ENCODE results near the gene LARP4.

Gene LARP4

DNA sequence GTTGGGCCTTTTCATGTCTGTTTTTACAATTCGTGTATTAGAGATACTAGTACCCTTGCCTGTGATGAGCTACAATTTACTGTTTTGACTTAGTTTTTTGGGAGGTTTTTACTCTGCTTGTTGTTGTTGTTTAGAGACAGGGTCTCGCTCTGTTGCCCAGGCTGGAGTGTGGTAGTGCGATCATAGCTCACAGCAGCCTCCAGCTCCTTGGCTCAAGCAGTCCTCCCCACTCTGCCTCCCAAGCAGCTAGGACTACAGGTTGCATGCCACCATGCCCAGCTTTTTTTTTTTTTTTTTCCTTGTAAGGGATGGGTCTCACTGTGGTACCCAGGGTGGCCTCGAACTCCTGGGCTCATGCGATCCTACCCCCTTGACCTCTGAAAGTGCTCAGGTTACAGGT is 52.1 kb downstream of the LARP4 start:
- DNase-seq (ENCODE audit: extremely low read depth, low read depth): no peak
- TF ChIP-seq, protein P1, sequence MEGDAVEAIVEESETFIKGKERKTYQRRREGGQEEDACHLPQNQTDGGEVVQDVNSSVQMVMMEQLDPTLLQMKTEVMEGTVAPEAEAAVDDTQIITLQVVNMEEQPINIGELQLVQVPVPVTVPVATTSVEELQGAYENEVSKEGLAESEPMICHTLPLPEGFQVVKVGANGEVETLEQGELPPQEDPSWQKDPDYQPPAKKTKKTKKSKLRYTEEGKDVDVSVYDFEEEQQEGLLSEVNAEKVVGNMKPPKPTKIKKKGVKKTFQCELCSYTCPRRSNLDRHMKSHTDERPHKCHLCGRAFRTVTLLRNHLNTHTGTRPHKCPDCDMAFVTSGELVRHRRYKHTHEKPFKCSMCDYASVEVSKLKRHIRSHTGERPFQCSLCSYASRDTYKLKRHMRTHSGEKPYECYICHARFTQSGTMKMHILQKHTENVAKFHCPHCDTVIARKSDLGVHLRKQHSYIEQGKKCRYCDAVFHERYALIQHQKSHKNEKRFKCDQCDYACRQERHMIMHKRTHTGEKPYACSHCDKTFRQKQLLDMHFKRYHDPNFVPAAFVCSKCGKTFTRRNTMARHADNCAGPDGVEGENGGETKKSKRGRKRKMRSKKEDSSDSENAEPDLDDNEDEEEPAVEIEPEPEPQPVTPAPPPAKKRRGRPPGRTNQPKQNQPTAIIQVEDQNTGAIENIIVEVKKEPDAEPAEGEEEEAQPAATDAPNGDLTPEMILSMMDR (IDR thresholded peaks at IDR 0.05; ENCODE audit: low read depth, low read length): no peak

DNA sequence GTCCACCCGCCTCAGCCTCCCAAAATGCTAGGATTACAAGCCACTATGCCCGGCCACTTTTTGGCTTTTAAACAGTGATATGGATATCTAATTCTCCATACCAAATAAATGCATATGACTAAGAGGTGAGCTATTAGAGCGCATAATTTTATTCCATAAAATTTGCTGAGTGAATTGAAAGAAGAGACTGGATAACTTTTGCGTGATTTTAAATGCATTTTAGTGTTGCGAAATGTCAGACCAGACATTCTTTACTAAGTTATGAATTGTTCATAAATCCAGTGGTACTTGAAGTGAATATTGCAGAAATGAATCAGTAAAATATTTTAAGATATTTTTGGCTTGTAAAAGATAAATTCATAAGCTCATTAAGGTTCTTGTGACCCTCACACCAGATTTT is 53.2 kb downstream of the LARP4 start:
- no peak for DNase-seq (ENCODE audit: extremely low read depth, low read depth)
- TF ChIP-seq, protein P1 (IDR thresholded peaks at IDR 0.05; ENCODE audit: low read depth, low read length): no peak

DNA sequence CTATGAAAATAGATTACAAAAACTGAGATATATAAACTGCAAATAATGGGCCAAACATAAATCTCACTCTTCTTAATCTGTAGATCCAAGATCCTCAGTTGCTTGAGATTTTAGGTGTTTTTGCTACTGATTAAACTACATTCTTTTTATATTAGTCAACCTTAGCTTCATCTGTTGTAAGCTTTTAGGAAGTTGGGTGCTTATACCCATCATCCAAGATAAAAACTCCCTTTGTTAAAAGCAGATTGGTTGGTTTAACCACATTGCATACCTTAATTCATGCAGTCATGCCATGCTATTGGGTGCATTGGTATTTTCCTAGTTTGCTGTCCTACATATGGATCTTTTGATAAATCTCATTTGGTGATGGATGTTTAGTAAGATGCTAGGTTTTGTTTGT is 57.9 kb downstream of the LARP4 start:
- TF ChIP-seq, protein P1 (IDR thresholded peaks at IDR 0.05; ENCODE audit: low read depth, low read length): no peak
- DNase-seq (ENCODE audit: extremely low read depth, low read depth): no peak

DNA sequence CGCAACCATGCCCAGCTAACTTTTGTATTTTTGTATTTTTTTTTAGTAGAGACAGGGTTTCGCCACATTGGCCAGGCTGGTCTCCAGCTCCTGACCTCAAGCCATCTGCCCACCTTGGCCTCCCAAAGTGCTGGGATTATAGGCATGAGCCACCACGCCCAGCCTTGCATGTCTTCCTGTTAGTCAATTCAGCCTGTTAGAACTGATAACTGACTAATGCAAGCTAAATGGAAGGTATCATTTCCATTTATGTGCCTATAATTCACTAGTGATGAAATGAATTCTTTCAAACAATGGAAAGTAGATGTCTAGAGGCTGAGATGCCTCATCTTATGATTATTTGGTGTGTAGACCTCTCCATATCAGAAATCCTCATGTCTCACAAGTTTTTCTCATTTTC is 66.8 kb downstream of the LARP4 start:
- TF ChIP-seq, protein P1 (IDR thresholded peaks at IDR 0.05; ENCODE audit: low read depth, low read length): no peak
- no peak for DNase-seq (ENCODE audit: extremely low read depth, low read depth)

DNA sequence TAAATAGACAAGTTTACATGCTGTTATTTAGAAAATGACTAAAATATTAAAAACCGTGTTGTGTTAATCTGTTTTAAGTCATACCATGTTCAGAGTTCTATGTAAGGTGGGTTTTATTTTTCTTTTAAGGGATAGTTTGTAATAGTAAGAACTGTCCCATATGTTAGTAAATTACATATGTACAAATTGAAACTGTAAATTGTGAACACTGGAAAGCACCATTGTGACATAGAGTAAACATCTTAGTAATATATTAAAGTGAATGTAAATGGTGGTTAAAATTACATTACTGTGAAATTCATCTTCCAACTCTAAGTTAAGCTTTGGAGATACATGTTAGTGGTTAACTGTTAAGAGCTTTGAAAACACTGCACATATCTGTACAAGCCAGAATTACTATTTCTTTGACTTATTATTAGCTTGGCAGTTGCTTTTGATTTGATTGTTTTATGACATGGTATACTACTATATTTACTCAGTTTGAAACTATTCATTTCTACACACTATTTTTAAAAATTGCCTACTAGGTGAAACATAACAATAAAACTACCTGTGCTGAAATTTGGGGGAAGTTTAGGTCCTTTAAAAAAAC is 76.7 kb downstream of the LARP4 start:
- DNase-seq (ENCODE audit: extremely low read depth, low read depth): no peak

DNA sequence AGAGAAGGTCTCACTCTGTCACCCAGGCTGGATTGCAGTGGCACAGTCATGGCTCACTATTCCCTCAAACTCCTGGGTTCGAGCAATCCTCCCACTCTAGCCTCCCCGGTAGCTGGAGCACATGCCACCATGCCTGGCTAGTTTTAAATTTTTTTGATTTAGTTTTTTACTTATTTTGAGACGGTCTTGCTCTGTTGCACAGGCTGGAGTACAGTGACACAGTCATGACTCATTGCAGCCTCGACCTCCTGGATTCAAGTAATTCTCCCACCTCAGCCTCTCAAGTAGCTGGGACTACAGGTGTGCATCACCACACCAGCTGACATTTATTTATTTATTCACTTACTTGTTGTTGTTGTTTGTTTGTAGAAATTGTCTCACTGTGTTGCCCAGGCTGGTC is 81.9 kb downstream of the LARP4 start:
- DNase-seq (ENCODE audit: extremely low read depth, low read depth): no peak

More for the DNA sequence above, 76.7 kb downstream of the LARP4 start:
- TF ChIP-seq, protein P1 (IDR thresholded peaks at IDR 0.05; ENCODE audit: low read depth, low read length): no peak

DNA sequence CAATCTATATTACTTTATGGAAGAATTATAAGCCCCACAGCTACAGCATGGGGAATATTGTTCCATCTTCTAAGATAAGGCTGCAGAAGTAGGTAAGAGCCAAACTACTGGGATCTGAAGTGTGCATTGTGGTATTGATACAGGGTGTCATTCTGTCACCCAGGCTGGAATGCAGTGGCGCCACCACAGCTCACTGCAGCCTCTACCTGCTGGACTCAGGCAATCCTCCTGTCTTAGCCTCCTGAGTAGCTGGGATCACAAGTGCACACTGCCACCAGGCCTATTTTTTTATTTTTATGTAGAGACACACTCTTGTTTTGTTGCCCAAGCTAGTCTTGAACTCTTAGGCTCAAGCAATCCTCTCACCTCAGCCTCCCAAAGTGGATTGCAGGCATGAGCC is 82.8 kb downstream of the LARP4 start:
- no peak for DNase-seq (ENCODE audit: extremely low read depth, low read depth)
- TF ChIP-seq, protein P1 (IDR thresholded peaks at IDR 0.05; ENCODE audit: low read depth, low read length): no peak

More for the DNA sequence above, 81.9 kb downstream of the LARP4 start:
- TF ChIP-seq, protein P1 (IDR thresholded peaks at IDR 0.05; ENCODE audit: low read depth, low read length): no peak
